Tibial artery (tissue), 4 donors: ENCODE results near the gene CORO7.

ENCODE experiments used
- DNase-seq, 2 donors: peaks; one replicate each; pipeline ENCODE4 v3.0.0-alpha.2; 2019
- H3K27ac ChIP-seq, 2 donors: fragments of 200-600 bp; sonication (generic) in 1 of 2; 1 replicate in 1 of 2; 2 replicates in 1 of 2; pipeline ENCODE4 v1.5.1; 2018 to 2019; ENCODE audit warnings: mild to moderate bottlenecking in 1 of 2
- H3K27me3 ChIP-seq, 2 donors: fragments of 200-600 bp; sonication (generic) in 1 of 2; one replicate each; pipeline versions ENCODE4 v1.5.1 to v1.6.0; 2016 to 2019
- H3K36me3 ChIP-seq, 3 donors: fragments of 200-600 bp; sonication (generic) in 2 of 3; one replicate each; pipeline ENCODE4 v1.5.1; 2016 to 2019; ENCODE audit warnings: mild to moderate bottlenecking in 2 of 3
- H3K4me1 ChIP-seq, 4 donors: fragments of 200-600 bp; sonication (generic) in 2 of 4; 1 replicate in 3 of 4; 2 replicates in 1 of 4; pipeline ENCODE4 v1.5.1; 2016 to 2019
- H3K4me3 ChIP-seq, 2 donors: fragments of 200-600 bp; sonication (generic) in 1 of 2; 1 replicate in 1 of 2; 2 replicates in 1 of 2; pipeline ENCODE4 v1.5.1; 2018 to 2019; ENCODE audit warnings: mild to moderate bottlenecking in 2 of 2
- H3K9me3 ChIP-seq, 3 donors: fragments of 200-600 bp; sonication (generic) in 1 of 3; one replicate each; pipeline ENCODE4 v1.5.1; 2016 to 2019
- CTCF ChIP-seq, 2 experiments: fragments of 200-600 bp in 1 of 2; fragments of 450-650 bp in 1 of 2; IDR thresholded peaks; one replicate each; pipeline ENCODE4 v1.5.1; 2017 to 2019; ENCODE audit warnings: antibody characterized with exemption in 2 of 2, mild to moderate bottlenecking in 1 of 2, moderate library complexity in 1 of 2
- intact Hi-C: fragments of 100-400 bp; cut with DNase I; formaldehyde crosslinking; loops from one replicate; pipeline ENCODE4 v1.15.0; 2023; ENCODE audit warnings: low total_unique reads

The CORO7 gene

GRCh38 chr16:4383591-4384444, 32.6 kb downstream of the CORO7 start:
- intact Hi-C loops, result no loop called here
- H3K36me3 ChIP-seq, result peaks cover 19 to 45% (median 44%) of the 10 kb centered on the region in 3 donors
- H3K27ac ChIP-seq, result peak overlapping the region; percentile 90 to 93
- H3K27me3 ChIP-seq, result no peaks in the 10 kb centered on the region
- no peak for TF ChIP-seq CTCF (IDR thresholded peaks at IDR 0.05)
- no peak overlapping the region for H3K4me3 ChIP-seq
- DNase-seq, result peak in 1 of 2 donors; percentile 74
- H3K4me1 ChIP-seq, result peaks cover 8 to 100% (median 98%) of the 10 kb centered on the region in 4 donors
- H3K9me3 ChIP-seq, result no peaks in the 10 kb centered on the region

DNA sequence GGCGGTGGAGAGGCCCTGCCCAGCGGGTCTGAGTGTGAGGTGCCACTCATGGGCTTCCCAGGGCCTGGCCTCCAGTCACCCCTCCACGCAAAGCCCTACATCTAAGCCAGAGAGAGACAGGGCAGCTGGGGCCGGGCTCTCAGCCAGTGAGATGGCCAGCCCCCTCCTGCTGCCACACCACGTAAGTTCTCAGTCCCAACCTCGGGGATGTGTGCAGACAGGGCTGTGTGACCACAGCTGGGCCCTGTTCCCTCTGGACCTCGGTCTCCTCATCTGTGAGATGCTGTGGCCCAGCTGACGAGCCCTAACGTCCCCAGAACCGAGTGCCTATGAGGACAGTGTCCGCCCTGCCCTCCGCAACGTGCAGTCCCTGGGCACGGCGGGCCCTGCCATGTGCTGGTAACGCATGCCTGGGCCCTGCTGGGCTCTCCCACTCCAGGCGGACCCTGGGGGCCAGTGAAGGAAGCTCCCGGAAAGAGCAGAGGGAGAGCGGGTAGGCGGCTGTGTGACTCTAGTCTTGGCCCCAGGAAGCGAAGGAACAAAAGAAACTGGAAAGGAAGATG, 33.5 kb downstream of the CORO7 start:
- peaks cover 19 to 50% (median 49%) of the 10 kb centered on the region in 3 donors for H3K36me3 ChIP-seq
- H3K4me3 ChIP-seq, result no peak overlapping the region
- H3K27ac ChIP-seq, result peak overlapping the region; percentile 90 to 93

DNA sequence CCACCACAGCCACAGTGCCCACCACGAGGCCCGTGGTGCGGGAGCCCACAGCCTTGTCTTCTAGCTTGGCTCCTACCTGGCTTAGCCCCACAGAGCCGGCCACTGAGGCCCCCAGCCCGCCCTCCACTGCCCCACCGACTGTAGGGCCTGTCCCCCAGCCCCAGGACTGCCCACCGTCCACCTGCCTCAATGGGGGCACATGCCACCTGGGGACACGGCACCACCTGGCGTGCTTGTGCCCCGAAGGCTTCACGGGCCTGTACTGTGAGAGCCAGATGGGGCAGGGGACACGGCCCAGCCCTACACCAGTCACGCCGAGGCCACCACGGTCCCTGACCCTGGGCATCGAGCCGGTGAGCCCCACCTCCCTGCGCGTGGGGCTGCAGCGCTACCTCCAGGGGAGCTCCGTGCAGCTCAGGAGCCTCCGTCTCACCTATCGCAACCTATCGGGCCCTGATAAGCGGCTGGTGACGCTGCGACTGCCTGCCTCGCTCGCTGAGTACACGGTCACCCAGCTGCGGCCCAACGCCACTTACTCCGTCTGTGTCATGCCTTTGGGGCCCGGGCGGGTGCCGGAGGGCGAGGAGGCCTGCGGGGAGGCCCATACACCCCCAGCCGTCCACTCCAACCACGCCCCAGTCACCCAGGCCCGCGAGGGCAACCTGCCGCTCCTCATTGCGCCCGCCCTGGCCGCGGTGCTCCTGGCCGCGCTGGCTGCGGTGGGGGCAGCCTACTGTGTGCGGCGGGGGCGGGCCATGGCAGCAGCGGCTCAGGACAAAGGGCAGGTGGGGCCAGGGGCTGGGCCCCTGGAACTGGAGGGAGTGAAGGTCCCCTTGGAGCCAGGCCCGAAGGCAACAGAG, 34.2 kb downstream of the CORO7 start:
- Histone ChIP-seq H3K9me3 (no peaks in the 10 kb centered on the region), H3K4me3 (no peak overlapping the region), H3K27me3 (no peaks in the 10 kb centered on the region), H3K4me1 (peaks cover 21 to 100% (median 98%) of the 10 kb centered on the region in 4 donors), H3K27ac (peak overlapping the region; percentile 90 to 93), H3K36me3 (peaks cover 19 to 50% (median 50%) of the 10 kb centered on the region in 3 donors)
- intact Hi-C loops, result no loop called here
- no peak for TF ChIP-seq CTCF (IDR thresholded peaks at IDR 0.05)
- peak in 1 of 2 donors; percentile 74 for DNase-seq

More for the DNA sequence above, 33.5 kb downstream of the CORO7 start:
- DNase-seq, result peak in 1 of 2 donors; percentile 80
- intact Hi-C loops, result no loop called here
- TF ChIP-seq CTCF (IDR thresholded peaks at IDR 0.05), result no peak
- Histone ChIP-seq H3K27me3 (no peaks in the 10 kb centered on the region), H3K4me1 (peaks cover 16 to 100% (median 98%) of the 10 kb centered on the region in 4 donors), H3K9me3 (no peaks in the 10 kb centered on the region)

- no peak for TF ChIP-seq CTCF (IDR thresholded peaks at IDR 0.05)
- Histone ChIP-seq H3K9me3 (no peaks in the 10 kb centered on the region), H3K27me3 (no peaks in the 10 kb centered on the region), H3K4me3 (peak overlapping the region; percentile 5 to 16), H3K36me3 (peaks cover 19 to 50% (median 50%) of the 10 kb centered on the region in 3 donors), H3K4me1 (peaks cover 21 to 100% (median 98%) of the 10 kb centered on the region in 4 donors), H3K27ac (peak overlapping the region; percentile 90 to 93)
- intact Hi-C loops, result no loop called here
- peak in 1 of 2 donors; percentile 90 for DNase-seq
These were observed 35.1 kb downstream of the CORO7 start for GRCh38 chr16:4381072-4381934.
